ENCODE results near the gene IFITM5. TPM values are rescaled to one million over a fixed set of nuclear protein-coding genes. Genes with fewer than 3 reads are reported as not detected.

The IFITM5 gene
- total RNA-seq, 1 donor from 2014 or later, result not detected

GRCh38 chr11:293271-293851, 6.0 kb downstream of the IFITM5 start:
- no peak overlapping the region for H3K27ac Mint-ChIP-seq
- no peaks in the 10 kb centered on the region for H3K9me3 Mint-ChIP-seq
- no peak for TF ChIP-seq CTCF (IDR thresholded peaks at IDR 0.05; ENCODE audit: unreplicated experiment)
- H3K4me1 Mint-ChIP-seq, result peaks cover 14% of the 10 kb centered on the region
- H3K36me3 Mint-ChIP-seq, result no peaks in the 10 kb centered on the region
- H3K4me3 Mint-ChIP-seq, result no peak overlapping the region
- no peaks in the 10 kb centered on the region for H3K27me3 Mint-ChIP-seq (ENCODE audit: low read depth)
- no peak for DNase-seq (ENCODE audit: low spot score in 2 of 2, unreplicated experiment in 2 of 2)

GRCh38 chr11:292211-293121, 6.9 kb downstream of the IFITM5 start:
- no peak for TF ChIP-seq CTCF (IDR thresholded peaks at IDR 0.05; ENCODE audit: unreplicated experiment)
- H3K4me3 Mint-ChIP-seq, result no peak overlapping the region
- no peaks in the 10 kb centered on the region for H3K9me3 Mint-ChIP-seq
- H3K36me3 Mint-ChIP-seq, result no peaks in the 10 kb centered on the region
- peaks cover 20% of the 10 kb centered on the region for H3K4me1 Mint-ChIP-seq
- DNase-seq (ENCODE audit: low spot score in 2 of 2, unreplicated experiment in 2 of 2), result no peak
- H3K27me3 Mint-ChIP-seq (ENCODE audit: low read depth), result peaks cover 6% of the 10 kb centered on the region
- H3K27ac Mint-ChIP-seq, result no peak overlapping the region

- no peak for DNase-seq (ENCODE audit: low spot score in 2 of 2, unreplicated experiment in 2 of 2)
Measured at GRCh38 chr11:291281-292210, 7.8 kb downstream of the IFITM5 start.

GRCh38 chr11:290621-291231, 8.6 kb downstream of the IFITM5 start:
- H3K27ac Mint-ChIP-seq, result peak overlapping the region; percentile 19
- H3K36me3 Mint-ChIP-seq, result no peaks in the 10 kb centered on the region
- DNase-seq (ENCODE audit: low spot score in 2 of 2, unreplicated experiment in 2 of 2), result peak in 1 of 2 experiments; percentile 2
- H3K9me3 Mint-ChIP-seq, result no peaks in the 10 kb centered on the region
- peaks cover 24% of the 10 kb centered on the region for H3K4me1 Mint-ChIP-seq
- no peak for TF ChIP-seq CTCF (IDR thresholded peaks at IDR 0.05; ENCODE audit: unreplicated experiment)
- peaks cover 10% of the 10 kb centered on the region for H3K27me3 Mint-ChIP-seq (ENCODE audit: low read depth)
- peak overlapping the region; percentile 70 for H3K4me3 Mint-ChIP-seq

More at GRCh38 chr11:291281-292210, 7.8 kb downstream of the IFITM5 start:
- Mint-ChIP-seq H3K27ac (peak overlapping the region; percentile 19), H3K36me3 (no peaks in the 10 kb centered on the region), H3K4me3 (peak overlapping the region; percentile 70), H3K9me3 (no peaks in the 10 kb centered on the region), H3K27me3 (ENCODE audit: low read depth) (peaks cover 10% of the 10 kb centered on the region), H3K4me1 (peaks cover 24% of the 10 kb centered on the region)
- TF ChIP-seq CTCF (IDR thresholded peaks at IDR 0.05; ENCODE audit: unreplicated experiment), result no peak
